Heart left ventricle (tissue), 13 donors: Measurements from ENCODE around the gene CD7.

Experiments used
- CTCF ChIP-seq, 12 donors: fragments of 200-600 bp; sonication (generic) in 4 of 12; IDR thresholded peaks; one replicate each; pipeline versions ENCODE4 v1.5.0 to v1.8.0; 2018 to 2022; ENCODE audit warnings: antibody characterized with exemption in 12 of 12, mild to moderate bottlenecking in 5 of 12
- POLR2A ChIP-seq, 2 donors: fragments of 450-650 bp; IDR thresholded peaks; one replicate each; pipeline ENCODE4 v1.6.1; 2017; ENCODE audit warnings: antibody characterized with exemption in 2 of 2, mild to moderate bottlenecking in 2 of 2, moderate library complexity in 2 of 2
- donor health status: ischemic (EF 13 %, LVEDD 7.1; RV severe dilation, severe dysfunction).
- donor health status: DM: no; HTN: yes; CAD: no.
- donor health status: DM: no; HTN: no; CAD: no.
- donor health status: ischemic (EF 25% LVEDD 6.9; RV normal size, moderate dysfunction).
- donor health status: ischemic (EF 25% LVEDD 5.7; RV mildly dilated, moderate dysfunction).
- donor health status: ischemic (EF 35%, LVEDD 5.7; RV mildly dilated, moderate dysfunction).
- donor health status: nonischemic (EF 11% LVEDD 7.7; RV severe dilation, severe dysfunction).
- donor health status: DM: yes; HTN: yes; CAD: no.
- donor health status: PGD.
- donor health status: ischemic (EF 29% LVEDD 5.4; RV normal size, mild dysfunction).
- donor health status: nonischemic (EF 23%, LVEDD 6.1; RV moderate dilation, normal function).

- TF ChIP-seq CTCF (IDR thresholded peaks at IDR 0.05) (no peak), POLR2A (IDR thresholded peaks at IDR 0.05) (no peak)
These were observed 20.7 kb downstream of the CD7 start for GRCh38 chr17:82296511-82297279.
